ENCODE data around the gene PGAP6. TPM values are rescaled to one million over a fixed set of nuclear protein-coding genes. Genes with fewer than 3 reads are reported as not detected.

PGAP6 gene
- total and polyA plus RNA-seq, 2 of the 8 experiments (the other 6 are each of a cell fraction or from before 2014, with no cell fraction given) = 86.8 to 364 TPM

- Histone ChIP-seq H3K27me3 (replicated peaks in 1 of 4; ENCODE audit: control insufficient read depth in 3 of 4, extremely low read depth in 1 of 4, insufficient read depth in 3 of 4, low read length in 3 of 4) (no peaks in the 10 kb centered on the region), H4K91ac (replicated peaks; ENCODE audit: insufficient read length, low read length) (no peak overlapping the region), H2BK5ac (ENCODE audit: low read depth, low read length) (no peak overlapping the region), H3K4ac (replicated peaks; ENCODE audit: insufficient read length, low read depth, low read length) (no peak overlapping the region), H2AK5ac (ENCODE audit: low read depth, low read length) (no peak overlapping the region), H3K4me3 (ENCODE audit: extremely low read depth in 1 of 4, insufficient read depth in 2 of 4, low read depth in 3 of 4, low read length in 4 of 4) (no peak overlapping the region), H3K79me2 (ENCODE audit: control insufficient read depth in 1 of 2, insufficient read depth in 2 of 2, low read length in 2 of 2) (no peaks in the 10 kb centered on the region), H3K27ac (ENCODE audit: low read depth, low read length) (no peak overlapping the region), H4K20me1 (replicated peaks in 1 of 2; ENCODE audit: control insufficient read depth in 1 of 2, insufficient read depth in 2 of 2, low read length in 2 of 2) (peaks cover 0 to 3% of the 10 kb centered on the region in 2 experiments), H3K9me3 (ENCODE audit: insufficient read depth in 2 of 2, low read depth in 1 of 2, low read length in 1 of 2) (no peaks in the 10 kb centered on the region), H3K18ac (ENCODE audit: extremely low read depth, low read length) (no peak overlapping the region; the same call in 1 of the 2 replicates), H3K4me1 (replicated peaks in 1 of 4; ENCODE audit: control insufficient read depth in 3 of 4, insufficient read depth in 4 of 4, low read length in 3 of 4) (no peaks in the 10 kb centered on the region; a peak in 2 of 7 replicates), H2BK12ac (ENCODE audit: low read depth, low read length) (0 out of 2 replicates have a peak overlapping the region, but pooled peaks have one; percentile 22), H4K5ac (ENCODE audit: insufficient read length, low read depth, low read length) (no peak overlapping the region), H3K23ac (ENCODE audit: insufficient read length) (no peak overlapping the region), H2BK20ac (ENCODE audit: low read length) (no peak overlapping the region), H3K23me2 (ENCODE audit: low read depth, low read length) (no peaks in the 10 kb centered on the region), H3K14ac (ENCODE audit: insufficient read length) (no peak overlapping the region), H4K8ac (ENCODE audit: extremely low read depth, insufficient read depth, low read length) (peak overlapping the region; percentile 75), H2AFZ (ENCODE audit: low read length) (no peak overlapping the region), H2BK15ac (ENCODE audit: low read length) (no peak overlapping the region), H3K4me2 (ENCODE audit: insufficient read depth in 1 of 2, low read depth in 2 of 2, low read length in 2 of 2) (peak overlapping the region in 1 of 2 experiments; percentile 37; a peak in 1 of 4 replicates), H3K56ac (replicated peaks; ENCODE audit: insufficient read length, low read depth, low read length) (no peak overlapping the region), H3K9ac (replicated peaks in 1 of 4; ENCODE audit: extremely low read depth in 1 of 4, low read depth in 3 of 4, low read length in 3 of 4) (no peak overlapping the region), H2BK120ac (replicated peaks; ENCODE audit: low read depth, low read length) (no peak overlapping the region), H3K79me1 (ENCODE audit: low read depth, low read length) (no peaks in the 10 kb centered on the region), H3K36me3 (ENCODE audit: control insufficient read depth in 2 of 4, insufficient read depth in 4 of 4, low read length in 3 of 4) (peaks cover 0 to under 1% (median 0%) of the 10 kb centered on the region in 4 experiments; a peak in 3 of 8 replicates)
- POLR2A ChIA-PET (ENCODE audit: partially characterized antibody) = interaction anchor here (0.6 to 2.4 kb wide), 11 partner anchors 8 to 252 kb away, joined by 3 to 7 read pairs (median 4); partner anchors contain the start of genes AXIN1, HBQ1, LUC7L and MRPL28
- CTCF ChIA-PET (ENCODE audit: partially characterized antibody) = interaction anchor here (0.6 to 2.7 kb wide), 39 partner anchors 9 to 296 kb away, joined by 3 to 15 read pairs (median 4); partner anchors contain the start of genes ARHGDIG, HBQ1 and MRPL28
- WGBS, 2 experiments (ENCODE audit: extremely low coverage in 1 of 2, insufficient coverage in 1 of 2, insufficient read length in 1 of 2, insufficient replicate concordance in 2 of 2, low coverage in 1 of 2, low lambda C conversion rate in 2 of 2, missing lambda C conversion rate in 1 of 2) = 56% methylated on average over 24 of the region's 30 CpGs; no CpG with 5 or more reads in 1 of the 2 experiments
- FAIRE-seq (no peak), DNase-seq (ENCODE audit: low read depth in 1 of 2, low spot score in 2 of 2) (peak; percentile 58 to 85)
- TF ChIP-seq TAF1 (IDR thresholded peaks at IDR 0.05; ENCODE audit: low read depth, low read length) (no peak), USF2 (IDR thresholded peaks at IDR 0.05; ENCODE audit: low read length) (no peak), YY1 (IDR thresholded peaks at IDR 0.05; ENCODE audit: low read depth, low read length) (0 out of 2 replicates have a peak, but pooled peaks have one; percentile 51), POU5F1 (IDR thresholded peaks at IDR 0.05; ENCODE audit: low read depth, low read length) (no peak), CEBPB (IDR thresholded peaks at IDR 0.05; ENCODE audit: low read depth, low read length) (no peak), RXRA (IDR thresholded peaks at IDR 0.05; ENCODE audit: insufficient read depth, low read depth, low read length) (no peak), RNF2 (IDR thresholded peaks at IDR 0.05; ENCODE audit: borderline replicate concordance, low read depth, low read length, missing control alignments, poor library complexity, severe bottlenecking) (no peak), JUN (IDR thresholded peaks at IDR 0.05; ENCODE audit: low read depth, low read length) (no peak), E2F6 (IDR thresholded peaks at IDR 0.05) (no peak)
Measured at GRCh38 chr16:361872-362701, 19.7 kb downstream of the PGAP6 start.

Measured in H1 (cell line).